Measurements from ENCODE around the gene FRK. TPM values are rescaled to one million over a fixed set of nuclear protein-coding genes. Genes with fewer than 3 reads are reported as not detected.
"Not testable (repeated sequence)": the region's sequence is repeated elsewhere in the genome, so short reads cannot be mapped to it uniquely, and the experiment has no call there.

The FRK gene
- total RNA-seq, 1 donor from 2014 or later: 0.77 TPM

- Mint-ChIP-seq H3K4me3 (ENCODE audit: unreplicated experiment) (no peak overlapping the region), H3K27me3 (ENCODE audit: low read depth, unreplicated experiment) (no peaks in the 10 kb centered on the region), H3K27ac (ENCODE audit: unreplicated experiment) (no peak overlapping the region), H3K9me3 (ENCODE audit: unreplicated experiment) (peaks cover 2% of the 10 kb centered on the region), H3K36me3 (ENCODE audit: low read depth, unreplicated experiment) (no peaks in the 10 kb centered on the region), H3K4me1 (ENCODE audit: low read depth, unreplicated experiment) (peaks cover 11% of the 10 kb centered on the region)
- Histone ChIP-seq H3K4me3 (ENCODE audit: insufficient read depth, low read depth, low read length) (no peak overlapping the region), H3K9ac (ENCODE audit: low read length) (no peak overlapping the region), H3K27ac (ENCODE audit: low read depth, low read length) (no peak overlapping the region), H3K9me3 (ENCODE audit: insufficient read depth, low read depth, low read length) (no peaks in the 10 kb centered on the region), H3K27me3 (ENCODE audit: insufficient read depth, low read length) (no peaks in the 10 kb centered on the region), H3K4me1 (ENCODE audit: insufficient read depth, low read length) (no peaks in the 10 kb centered on the region), H3K36me3 (ENCODE audit: insufficient read depth, low read length) (no peaks in the 10 kb centered on the region), H4K20me1 (ENCODE audit: insufficient read depth, low read length) (no peaks in the 10 kb centered on the region), H2AFZ (ENCODE audit: low read depth, low read length) (no peak overlapping the region), H3K79me2 (ENCODE audit: insufficient read depth, low read length) (no peaks in the 10 kb centered on the region), H3K4me2 (ENCODE audit: low read length) (no peak overlapping the region)
- TF ChIP-seq CTCF (IDR thresholded peaks at IDR 0.05; ENCODE audit: insufficient read depth, low read depth, low read length): no peak
- no peak for TF ChIP-seq EZH2 (IDR thresholded peaks at IDR 0.05; ENCODE audit: insufficient read depth, low read length)
- no peak for DNase-seq (ENCODE audit: low read depth)
- no peak for FAIRE-seq
These were observed 88.9 kb downstream of the FRK start for GRCh38 chr6:115971785-115972184.

- Histone ChIP-seq H3K4me2 (ENCODE audit: low read length) (no peak overlapping the region), H3K9me3 (ENCODE audit: insufficient read depth, low read depth, low read length) (no peaks in the 10 kb centered on the region), H3K27ac (ENCODE audit: low read depth, low read length) (no peak overlapping the region), H3K9ac (ENCODE audit: low read length) (no peak overlapping the region), H2AFZ (ENCODE audit: low read depth, low read length) (no peak overlapping the region), H4K20me1 (ENCODE audit: insufficient read depth, low read length) (no peaks in the 10 kb centered on the region), H3K4me3 (ENCODE audit: insufficient read depth, low read depth, low read length) (no peak overlapping the region), H3K4me1 (ENCODE audit: insufficient read depth, low read length) (no peaks in the 10 kb centered on the region), H3K27me3 (ENCODE audit: insufficient read depth, low read length) (no peaks in the 10 kb centered on the region), H3K36me3 (ENCODE audit: insufficient read depth, low read length) (no peaks in the 10 kb centered on the region), H3K79me2 (ENCODE audit: insufficient read depth, low read length) (no peaks in the 10 kb centered on the region)
- no peaks in the 10 kb centered on the region for H3K36me3 Mint-ChIP-seq (ENCODE audit: low read depth, unreplicated experiment)
- no peaks in the 10 kb centered on the region for H3K27me3 Mint-ChIP-seq (ENCODE audit: low read depth, unreplicated experiment)
- DNase-seq (ENCODE audit: low read depth) (no peak), FAIRE-seq (no peak)
- peaks cover 2% of the 10 kb centered on the region for H3K9me3 Mint-ChIP-seq (ENCODE audit: unreplicated experiment)
- no peak overlapping the region for H3K27ac Mint-ChIP-seq (ENCODE audit: unreplicated experiment)
- no peak for TF ChIP-seq CTCF (IDR thresholded peaks at IDR 0.05; ENCODE audit: insufficient read depth, low read depth, low read length)
- no peak for TF ChIP-seq EZH2 (IDR thresholded peaks at IDR 0.05; ENCODE audit: insufficient read depth, low read length)
- peaks cover 11% of the 10 kb centered on the region for H3K4me1 Mint-ChIP-seq (ENCODE audit: low read depth, unreplicated experiment)
- H3K4me3 Mint-ChIP-seq (ENCODE audit: unreplicated experiment): no peak overlapping the region
These were observed 90.8 kb downstream of the FRK start for GRCh38 chr6:115969930-115970273.

- TF ChIP-seq CTCF (IDR thresholded peaks at IDR 0.05; ENCODE audit: insufficient read depth, low read depth, low read length) (no peak), EZH2 (IDR thresholded peaks at IDR 0.05; ENCODE audit: insufficient read depth, low read length) (no peak)
- no peaks in the 10 kb centered on the region for H3K36me3 Mint-ChIP-seq (ENCODE audit: low read depth, unreplicated experiment)
- H3K4me1 Mint-ChIP-seq (ENCODE audit: low read depth, unreplicated experiment): peaks cover 11% of the 10 kb centered on the region
- H3K27me3 Mint-ChIP-seq (ENCODE audit: low read depth, unreplicated experiment): no peaks in the 10 kb centered on the region
- Histone ChIP-seq H3K27ac (ENCODE audit: low read depth, low read length) (no peak overlapping the region), H3K4me1 (ENCODE audit: insufficient read depth, low read length) (no peaks in the 10 kb centered on the region), H2AFZ (ENCODE audit: low read depth, low read length) (no peak overlapping the region), H3K9me3 (ENCODE audit: insufficient read depth, low read depth, low read length) (no peaks in the 10 kb centered on the region), H3K9ac (ENCODE audit: low read length) (no peak overlapping the region), H3K4me2 (ENCODE audit: low read length) (no peak overlapping the region), H3K79me2 (ENCODE audit: insufficient read depth, low read length) (no peaks in the 10 kb centered on the region), H3K4me3 (ENCODE audit: insufficient read depth, low read depth, low read length) (no peak overlapping the region), H3K27me3 (ENCODE audit: insufficient read depth, low read length) (no peaks in the 10 kb centered on the region), H4K20me1 (ENCODE audit: insufficient read depth, low read length) (no peaks in the 10 kb centered on the region), H3K36me3 (ENCODE audit: insufficient read depth, low read length) (no peaks in the 10 kb centered on the region)
- peaks cover 2% of the 10 kb centered on the region for H3K9me3 Mint-ChIP-seq (ENCODE audit: unreplicated experiment)
- H3K27ac Mint-ChIP-seq (ENCODE audit: unreplicated experiment): peak overlapping the region; percentile 91
- FAIRE-seq: no peak
- no peak for DNase-seq (ENCODE audit: low read depth)
- no peak overlapping the region for H3K4me3 Mint-ChIP-seq (ENCODE audit: unreplicated experiment)
These were observed 91.3 kb downstream of the FRK start for GRCh38 chr6:115969207-115969929.

- not testable (repeated sequence) for H3K36me3 Mint-ChIP-seq (ENCODE audit: low read depth, unreplicated experiment); H3K27ac Mint-ChIP-seq (ENCODE audit: unreplicated experiment); H3K4me1 Mint-ChIP-seq (ENCODE audit: low read depth, unreplicated experiment); H3K36me3 ChIP-seq (ENCODE audit: insufficient read depth, low read length); H3K9me3 ChIP-seq (ENCODE audit: insufficient read depth, low read depth, low read length); H3K27me3 ChIP-seq (ENCODE audit: insufficient read depth, low read length); H3K4me3 Mint-ChIP-seq (ENCODE audit: unreplicated experiment); H3K27me3 Mint-ChIP-seq (ENCODE audit: low read depth, unreplicated experiment); H3K4me1 ChIP-seq (ENCODE audit: insufficient read depth, low read length); H3K4me2 ChIP-seq (ENCODE audit: low read length); H3K9ac ChIP-seq (ENCODE audit: low read length); H3K4me3 ChIP-seq (ENCODE audit: insufficient read depth, low read depth, low read length); H3K9me3 Mint-ChIP-seq (ENCODE audit: unreplicated experiment); FAIRE-seq; H4K20me1 ChIP-seq (ENCODE audit: insufficient read depth, low read length); DNase-seq (ENCODE audit: low read depth); H3K79me2 ChIP-seq (ENCODE audit: insufficient read depth, low read length); H2AFZ ChIP-seq (ENCODE audit: low read depth, low read length); H3K27ac ChIP-seq (ENCODE audit: low read depth, low read length)
These were observed 100.4 kb downstream of the FRK start for GRCh38 chr6:115960286-115960685.
